ENCODE data around the gene TTLL12. TPM values are rescaled to one million over a fixed set of nuclear protein-coding genes. Genes with fewer than 3 reads are reported as not detected.

The TTLL12 gene
- polyA plus RNA-seq, 1 donor (not counting 4 experiments of a cell fraction or from before 2014, with no cell fraction given): 22.1 TPM

DNA sequence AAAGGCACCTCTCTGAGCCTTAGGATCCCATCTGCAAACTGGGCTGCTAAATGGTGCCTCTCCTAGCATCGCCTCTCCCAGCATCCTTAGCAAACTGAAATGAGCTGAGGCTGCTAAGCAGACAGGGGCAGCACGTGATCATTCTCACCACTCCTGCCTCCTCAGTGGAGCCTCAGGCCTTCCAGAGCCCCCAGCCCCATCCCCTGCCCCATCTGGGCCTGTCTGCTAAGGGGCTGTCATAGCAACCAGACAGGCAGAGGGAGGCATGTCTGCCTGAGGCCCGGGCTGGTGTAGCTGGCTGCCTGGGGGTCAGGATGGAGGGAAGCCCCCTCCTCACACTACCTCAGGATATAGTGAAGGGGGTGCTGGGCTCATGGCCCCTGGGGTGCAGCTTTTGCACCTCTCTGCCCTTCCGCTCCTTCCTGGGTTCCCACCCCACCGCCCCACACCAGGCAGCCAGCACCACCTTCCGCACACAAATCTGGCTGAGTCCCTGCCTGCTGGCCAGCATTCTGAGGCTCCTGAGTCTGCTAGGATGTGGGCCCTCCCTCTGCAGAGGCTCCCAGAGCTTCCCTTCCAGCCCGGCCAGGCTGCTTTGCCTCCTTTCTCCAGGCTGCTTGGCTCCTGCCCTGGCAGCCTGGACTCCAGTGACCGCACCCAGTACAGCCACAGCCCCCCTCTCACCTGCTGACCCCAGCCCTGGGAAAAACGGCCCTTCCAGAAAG is 47.5 kb upstream of the TTLL12 start:
- Histone ChIP-seq H3K79me2 (ENCODE audit: control insufficient read depth, insufficient read depth, low read length) (no peaks in the 10 kb centered on the region), H3K4me3 (ENCODE audit: control insufficient read depth in 2 of 3, extremely low read depth in 1 of 3, insufficient read depth in 2 of 3, low read depth in 1 of 3, low read length in 3 of 3) (no peak overlapping the region), H3K9me3 (ENCODE audit: control insufficient read depth, low read depth, low read length) (no peaks in the 10 kb centered on the region), H3K9me1 (ENCODE audit: control insufficient read depth, extremely low read depth, insufficient read depth, low read length) (no peaks in the 10 kb centered on the region), H3K4me2 (ENCODE audit: control insufficient read depth, extremely low read depth, insufficient read depth, low read depth, low read length) (no peak overlapping the region), H3K4me1 (ENCODE audit: control insufficient read depth, extremely low read depth, insufficient read depth, low read length) (no peaks in the 10 kb centered on the region), H3K27me3 (ENCODE audit: control insufficient read depth, extremely low read depth, insufficient read depth, low read length) (peaks cover 20% of the 10 kb centered on the region), H3K36me3 (ENCODE audit: control insufficient read depth in 2 of 2, extremely low read depth in 1 of 2, insufficient read depth in 2 of 2, low read length in 2 of 2) (no peaks in the 10 kb centered on the region), H4K20me1 (ENCODE audit: control insufficient read depth, extremely low read depth, insufficient read depth, low read length) (no peaks in the 10 kb centered on the region), H3K27ac (ENCODE audit: control insufficient read depth, insufficient read depth, low read length) (no peak overlapping the region), H2AFZ (ENCODE audit: control insufficient read depth, low read length) (no peak overlapping the region), H3K9ac (ENCODE audit: control insufficient read depth, extremely low read depth, insufficient read depth, low read length) (no peak overlapping the region)
- dilution Hi-C loops (cut with MboI; ENCODE audit: extremely low pct_ligation_motif_present, low sequenced_read_pairs): no loop called here
- FAIRE-seq (no peak), DNase-seq (ENCODE audit: low read depth, low spot score) (no peak)
- TF ChIP-seq, protein P1, sequence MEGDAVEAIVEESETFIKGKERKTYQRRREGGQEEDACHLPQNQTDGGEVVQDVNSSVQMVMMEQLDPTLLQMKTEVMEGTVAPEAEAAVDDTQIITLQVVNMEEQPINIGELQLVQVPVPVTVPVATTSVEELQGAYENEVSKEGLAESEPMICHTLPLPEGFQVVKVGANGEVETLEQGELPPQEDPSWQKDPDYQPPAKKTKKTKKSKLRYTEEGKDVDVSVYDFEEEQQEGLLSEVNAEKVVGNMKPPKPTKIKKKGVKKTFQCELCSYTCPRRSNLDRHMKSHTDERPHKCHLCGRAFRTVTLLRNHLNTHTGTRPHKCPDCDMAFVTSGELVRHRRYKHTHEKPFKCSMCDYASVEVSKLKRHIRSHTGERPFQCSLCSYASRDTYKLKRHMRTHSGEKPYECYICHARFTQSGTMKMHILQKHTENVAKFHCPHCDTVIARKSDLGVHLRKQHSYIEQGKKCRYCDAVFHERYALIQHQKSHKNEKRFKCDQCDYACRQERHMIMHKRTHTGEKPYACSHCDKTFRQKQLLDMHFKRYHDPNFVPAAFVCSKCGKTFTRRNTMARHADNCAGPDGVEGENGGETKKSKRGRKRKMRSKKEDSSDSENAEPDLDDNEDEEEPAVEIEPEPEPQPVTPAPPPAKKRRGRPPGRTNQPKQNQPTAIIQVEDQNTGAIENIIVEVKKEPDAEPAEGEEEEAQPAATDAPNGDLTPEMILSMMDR (optimal IDR thresholded peaks at IDR 0.05 in 1 of 3, IDR thresholded peaks at IDR 0.05 in 1 of 3, conservative IDR thresholded peaks at IDR 0.05 in 1 of 3; ENCODE audit: extremely low read depth in 1 of 3, insufficient read depth in 2 of 3, low read length in 3 of 3): no peak
- TF ChIP-seq EZH2 (IDR thresholded peaks at IDR 0.05; ENCODE audit: low read length): no peak

DNA sequence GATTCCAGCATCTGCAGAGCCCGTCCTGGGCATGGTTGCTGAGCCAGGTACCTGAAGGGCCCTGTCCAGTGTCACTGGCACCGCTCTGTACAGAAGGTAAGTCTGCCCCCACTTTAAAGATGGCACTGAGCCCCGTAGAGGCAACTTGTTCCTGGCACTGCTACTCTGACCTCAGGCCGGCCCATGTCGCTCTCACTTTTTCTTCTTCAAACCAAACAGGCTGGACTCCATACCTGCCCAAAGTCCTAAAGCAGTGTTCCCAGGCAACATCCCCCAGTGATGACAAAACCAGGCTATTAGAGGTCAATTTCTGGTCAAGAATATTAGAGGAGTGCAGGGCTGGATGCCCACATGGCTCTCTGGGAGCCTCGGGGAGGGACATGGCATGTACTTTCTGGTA is 46.6 kb upstream of the TTLL12 start:
- Histone ChIP-seq H3K9me1 (ENCODE audit: control insufficient read depth, extremely low read depth, insufficient read depth, low read length) (no peaks in the 10 kb centered on the region), H3K9ac (ENCODE audit: control insufficient read depth, extremely low read depth, insufficient read depth, low read length) (no peak overlapping the region), H2AFZ (ENCODE audit: control insufficient read depth, low read length) (no peak overlapping the region), H3K79me2 (ENCODE audit: control insufficient read depth, insufficient read depth, low read length) (no peaks in the 10 kb centered on the region), H3K27ac (ENCODE audit: control insufficient read depth, insufficient read depth, low read length) (no peak overlapping the region), H3K36me3 (ENCODE audit: control insufficient read depth in 2 of 2, extremely low read depth in 1 of 2, insufficient read depth in 2 of 2, low read length in 2 of 2) (no peaks in the 10 kb centered on the region), H3K4me1 (ENCODE audit: control insufficient read depth, extremely low read depth, insufficient read depth, low read length) (no peaks in the 10 kb centered on the region), H4K20me1 (ENCODE audit: control insufficient read depth, extremely low read depth, insufficient read depth, low read length) (no peaks in the 10 kb centered on the region), H3K27me3 (ENCODE audit: control insufficient read depth, extremely low read depth, insufficient read depth, low read length) (peaks cover 12% of the 10 kb centered on the region), H3K9me3 (ENCODE audit: control insufficient read depth, low read depth, low read length) (no peaks in the 10 kb centered on the region), H3K4me3 (ENCODE audit: control insufficient read depth in 2 of 3, extremely low read depth in 1 of 3, insufficient read depth in 2 of 3, low read depth in 1 of 3, low read length in 3 of 3) (no peak overlapping the region), H3K4me2 (ENCODE audit: control insufficient read depth, extremely low read depth, insufficient read depth, low read depth, low read length) (no peak overlapping the region)
- no peak for DNase-seq (ENCODE audit: low read depth, low spot score)
- FAIRE-seq: no peak
- TF ChIP-seq, protein P1 (optimal IDR thresholded peaks at IDR 0.05 in 1 of 3, IDR thresholded peaks at IDR 0.05 in 1 of 3, conservative IDR thresholded peaks at IDR 0.05 in 1 of 3; ENCODE audit: extremely low read depth in 1 of 3, insufficient read depth in 2 of 3, low read length in 3 of 3): no peak
- no peak for TF ChIP-seq EZH2 (IDR thresholded peaks at IDR 0.05; ENCODE audit: low read length)
- dilution Hi-C loops (cut with MboI; ENCODE audit: extremely low pct_ligation_motif_present, low sequenced_read_pairs): no loop called here

All from keratinocyte (primary cell).